GM21515 (cell line): Measurements from ENCODE around the gene CDC25A.

Source experiments
- ATAC-seq: cut with Tn5 transposase; IDR thresholded peaks from one replicate; pipeline ENCODE4 v1.9.1; 2021; ENCODE audit not compliant: unreplicated experiment

CDC25A gene

GRCh38 chr3:48196611-48197010 lies 8.4 kb upstream of the CDC25A start:
- no peak for ATAC-seq

GRCh38 chr3:48194446-48195071 lies 6.3 kb upstream of the CDC25A start:
- ATAC-seq, result no peak

- no peak for ATAC-seq
Measured at GRCh38 chr3:48190911-48191310, 2.7 kb upstream of the CDC25A start.

- no peak for ATAC-seq
Measured at GRCh38 chr3:48189321-48189720, 1.1 kb upstream of the CDC25A start.

- ATAC-seq, result peak; percentile 26
Measured at GRCh38 chr3:48187579-48188265, 495 bp downstream of the CDC25A start.

GRCh38 chr3:48187301-48187578 lies 977 bp downstream of the CDC25A start:
- ATAC-seq, result no peak

- no peak for ATAC-seq
Measured at GRCh38 chr3:48186631-48187300, 1.5 kb downstream of the CDC25A start.

- ATAC-seq, result no peak
Measured at GRCh38 chr3:48185129-48185528, 3.1 kb downstream of the CDC25A start.

- ATAC-seq, result no peak
Measured at GRCh38 chr3:48184299-48184698, 3.9 kb downstream of the CDC25A start.

GRCh38 chr3:48180531-48181253 lies 7.5 kb downstream of the CDC25A start:
- no peak for ATAC-seq

GRCh38 chr3:48180021-48180420 lies 8.2 kb downstream of the CDC25A start:
- ATAC-seq, result no peak

GRCh38 chr3:48178072-48178471 lies 10.1 kb downstream of the CDC25A start:
- no peak for ATAC-seq

GRCh38 chr3:48157950-48158376 lies 30.3 kb downstream of the CDC25A start:
- ATAC-seq, result no peak

GRCh38 chr3:48157202-48157840 lies 30.9 kb downstream of the CDC25A start:
- ATAC-seq, result no peak

GRCh38 chr3:48156163-48156562 lies 32.1 kb downstream of the CDC25A start:
- no peak for ATAC-seq

- ATAC-seq, result no peak
Measured at GRCh38 chr3:48155122-48155521, 33.1 kb downstream of the CDC25A start.

GRCh38 chr3:48151807-48152427 lies 36.3 kb downstream of the CDC25A start:
- no peak for ATAC-seq

- ATAC-seq, result no peak
Measured at GRCh38 chr3:48151058-48151806, 37.0 kb downstream of the CDC25A start.

- ATAC-seq, result no peak
Measured at GRCh38 chr3:48143992-48144391, 44.2 kb downstream of the CDC25A start.

- no peak for ATAC-seq
Measured at GRCh38 chr3:48143567-48143966, 44.6 kb downstream of the CDC25A start.
